A204.1 (cell line): ENCODE data around the gene FAM53B.
A peak's percentile ranks its signal among the peaks of the same experiment; 100 is the strongest.

Experiments
- FAIRE-seq: peaks from 2 replicates; lab custom pipeline; 2012; peaks lifted over from hg19 to GRCh38; lab: Jason Lieb, UNC

The FAM53B gene

DNA sequence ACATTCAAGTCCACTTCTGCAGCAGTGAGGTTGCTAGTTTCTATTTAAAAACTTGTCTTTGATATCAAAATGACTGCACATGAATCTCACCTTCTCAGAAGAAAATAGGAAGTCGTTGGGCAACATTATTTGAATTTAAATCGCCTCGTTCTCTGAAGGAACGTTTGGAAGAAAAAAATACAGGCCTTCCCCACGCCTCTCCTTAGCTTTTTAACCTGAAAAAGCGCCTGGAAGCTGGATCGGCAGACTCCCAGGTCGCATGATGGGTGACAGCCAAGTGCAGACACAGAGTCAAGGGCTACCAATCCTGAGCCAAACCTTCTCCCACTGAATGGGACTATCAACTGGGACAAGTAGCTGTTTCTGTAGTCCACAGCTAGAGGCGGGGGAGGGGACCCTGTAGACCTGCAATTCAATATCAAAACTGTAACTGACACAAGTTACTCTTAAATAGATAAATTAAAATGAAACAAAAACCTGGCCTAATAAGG lies 2.2 kb downstream of the FAM53B start:
- no peak for FAIRE-seq

DNA sequence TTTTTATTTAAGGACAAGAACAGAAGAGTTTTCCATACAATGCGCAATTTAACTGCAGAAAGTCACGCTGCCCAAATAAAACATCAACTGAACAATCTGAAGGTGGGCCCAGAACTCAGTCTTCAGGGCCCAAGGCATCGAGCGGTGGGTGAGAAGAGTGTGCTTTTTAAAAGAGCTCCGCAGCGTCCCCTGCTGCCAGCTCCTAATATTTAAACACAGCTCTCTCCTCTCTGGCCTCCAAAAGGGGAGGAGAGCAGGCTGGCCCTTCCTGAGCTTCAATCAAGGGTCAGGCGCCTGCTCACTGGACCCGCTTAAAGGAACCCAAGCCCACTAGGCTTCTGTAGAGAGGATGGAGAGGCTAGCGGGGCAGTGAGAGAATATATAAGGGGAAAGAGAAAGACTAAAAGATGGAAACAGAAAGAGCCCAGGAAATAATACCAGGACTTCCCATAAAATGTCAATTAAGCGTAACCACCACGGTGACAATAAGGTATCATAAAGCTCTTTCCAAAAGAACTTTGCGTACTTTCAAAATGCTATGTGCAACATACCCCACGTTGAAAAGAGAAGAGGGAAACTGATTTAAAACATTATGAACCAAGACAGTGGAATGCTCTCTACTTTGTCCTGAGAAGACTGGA lies 2.8 kb downstream of the FAM53B start:
- peak; percentile 72 for FAIRE-seq

DNA sequence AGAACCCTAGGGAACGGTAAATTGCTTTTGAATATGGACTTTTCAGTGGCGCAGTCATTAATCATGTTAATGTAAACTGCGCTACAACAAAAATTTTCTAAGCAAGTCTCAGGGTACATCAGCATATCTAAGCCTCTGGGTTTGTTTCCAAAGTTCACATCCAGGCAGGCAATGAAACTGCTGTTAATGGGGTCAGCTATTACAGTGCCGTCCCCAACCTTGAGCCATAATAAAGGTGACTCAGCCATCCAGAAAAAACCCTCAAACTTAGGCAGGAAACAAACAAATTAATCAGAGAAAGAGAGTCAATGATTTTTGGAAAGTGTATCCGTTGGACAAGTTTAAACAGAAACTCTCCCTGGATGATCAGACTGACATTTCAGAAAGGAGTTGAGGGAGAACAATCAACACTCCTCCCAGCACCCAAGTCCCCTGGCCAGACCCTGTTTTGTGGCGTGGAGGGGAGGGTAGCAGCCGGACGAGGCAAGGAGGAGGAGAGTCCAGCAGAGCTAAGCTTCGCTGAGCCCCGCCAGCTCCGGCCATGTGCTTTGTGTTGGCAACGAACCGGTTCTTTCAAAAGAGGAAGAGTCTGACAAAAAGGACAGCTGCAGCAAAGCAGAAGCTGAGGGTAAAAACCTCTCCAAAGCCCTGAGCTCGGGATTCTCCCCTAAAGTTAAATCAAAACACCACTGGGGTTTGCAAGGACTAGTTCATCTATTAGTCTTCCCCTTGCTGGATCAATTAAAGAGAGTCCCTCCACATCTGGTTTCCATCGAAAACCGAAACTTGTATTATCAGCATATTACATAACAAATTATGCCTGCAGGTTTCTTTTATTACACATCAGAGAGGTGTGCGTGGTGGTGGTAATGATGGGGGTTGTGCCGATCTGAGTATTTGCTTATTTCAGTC lies 3.6 kb downstream of the FAM53B start:
- no peak for FAIRE-seq

DNA sequence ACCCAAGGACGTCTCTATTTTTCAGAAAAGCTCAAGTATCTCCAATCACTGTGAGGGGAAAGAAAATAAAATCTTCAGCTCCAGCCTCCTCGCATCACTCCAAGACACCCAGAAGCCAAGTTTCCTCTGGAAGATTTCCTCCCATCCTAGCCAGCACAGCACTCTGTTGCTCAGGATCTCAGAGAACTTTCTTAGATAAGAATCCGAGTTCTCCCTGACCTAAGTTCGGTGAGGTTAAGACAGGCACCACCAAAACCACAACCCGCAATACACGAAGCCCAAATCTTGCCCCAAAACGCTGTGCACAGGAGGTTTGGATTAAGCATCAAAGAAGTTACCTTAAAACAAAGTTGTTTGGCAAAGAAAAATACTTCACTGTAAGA lies 4.2 kb downstream of the FAM53B start:
- FAIRE-seq: no peak

DNA sequence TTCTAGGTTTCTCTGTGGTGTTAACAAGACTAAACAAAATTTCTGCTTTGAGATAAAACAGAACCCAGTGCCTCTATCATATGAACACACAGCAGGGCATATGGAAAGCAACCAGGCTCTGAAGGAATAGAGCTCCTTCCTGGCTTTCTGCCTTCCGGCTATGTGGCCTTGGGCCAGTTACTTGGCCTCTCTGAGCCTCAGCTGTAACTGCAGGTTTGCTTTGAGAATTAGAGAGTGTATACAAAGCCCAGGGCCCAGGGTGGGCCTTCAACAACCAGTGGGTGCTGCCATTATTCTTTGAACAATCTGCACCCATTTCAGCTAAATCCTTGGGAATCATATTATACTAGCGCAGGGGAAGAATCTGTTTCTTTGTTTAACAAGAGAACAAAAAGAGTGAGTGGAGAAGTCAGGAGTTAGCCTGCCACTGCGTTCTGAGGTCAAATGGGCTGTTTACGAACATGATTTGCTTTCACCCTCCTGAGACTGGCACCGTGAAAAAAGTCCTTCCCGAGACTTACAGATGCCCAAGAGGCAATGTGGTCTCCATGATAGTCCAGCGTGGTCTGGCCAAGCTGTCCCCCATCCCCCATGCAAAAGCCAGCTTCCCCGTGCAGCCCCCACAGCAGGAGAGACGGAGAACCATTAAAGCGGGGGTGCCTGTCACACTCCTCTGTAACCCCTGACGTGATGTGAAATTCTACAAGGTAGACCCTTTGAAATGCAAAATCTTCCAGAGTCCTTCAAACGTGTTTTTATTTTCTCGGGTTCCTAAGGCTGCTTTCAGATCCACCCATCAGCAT lies 4.9 kb downstream of the FAM53B start:
- FAIRE-seq: no peak

DNA sequence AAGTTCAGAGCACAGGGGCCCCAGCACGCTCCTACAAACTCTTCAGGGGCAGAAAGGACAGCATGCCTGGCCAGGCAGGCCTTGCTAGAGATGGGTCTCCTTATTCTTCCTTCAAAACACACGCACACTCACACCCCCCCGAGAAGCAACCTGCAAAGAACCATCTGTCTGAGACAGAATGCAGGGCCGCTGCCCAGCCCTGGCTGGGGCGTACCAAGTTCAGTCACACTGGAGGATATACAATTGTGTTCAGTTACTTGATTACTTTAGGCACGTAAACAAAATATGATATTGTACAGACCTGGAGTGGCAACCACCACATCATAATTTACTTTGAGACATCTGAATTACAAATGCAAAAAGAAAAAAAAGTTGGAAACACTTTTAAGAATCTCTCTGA lies 5.7 kb downstream of the FAM53B start:
- FAIRE-seq: no peak

DNA sequence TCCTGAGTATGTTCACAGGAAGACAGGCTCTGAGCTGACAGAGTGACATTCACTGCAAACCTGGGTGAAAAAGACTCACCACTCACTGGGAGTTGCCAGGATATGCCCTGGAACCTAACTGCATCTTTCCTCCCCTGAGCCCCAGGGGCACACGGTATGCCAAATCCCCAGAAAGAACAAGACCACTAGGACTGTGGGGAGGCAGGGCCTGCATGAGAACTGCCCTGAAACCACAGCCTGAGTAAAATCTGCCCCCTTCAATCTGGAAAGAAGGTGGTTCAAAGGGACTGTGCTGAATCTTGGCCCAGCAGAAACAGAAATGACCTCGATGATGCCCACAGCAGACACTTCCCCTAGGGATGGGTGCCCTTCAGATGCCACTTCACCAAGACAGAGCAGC lies 6.5 kb downstream of the FAM53B start:
- no peak for FAIRE-seq

DNA sequence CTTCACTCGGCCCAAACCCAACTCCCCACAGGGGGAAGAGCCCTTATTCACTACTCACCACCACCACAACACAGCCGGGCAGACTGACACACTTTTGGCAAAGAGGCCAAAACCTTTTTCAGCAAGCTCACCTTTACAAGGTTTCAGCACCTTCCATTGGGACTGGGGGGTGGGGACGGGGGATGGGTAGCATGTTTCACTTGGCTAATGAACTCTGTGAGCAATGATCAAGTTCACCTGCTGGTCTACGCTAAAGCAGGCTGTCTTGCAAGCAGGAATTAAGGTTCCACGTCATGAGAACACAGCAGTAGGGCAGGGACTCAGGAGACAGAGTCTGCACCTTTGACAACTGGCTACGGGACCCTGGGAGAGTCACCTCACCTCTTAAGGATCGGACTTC lies 7.0 kb downstream of the FAM53B start:
- no peak for FAIRE-seq

DNA sequence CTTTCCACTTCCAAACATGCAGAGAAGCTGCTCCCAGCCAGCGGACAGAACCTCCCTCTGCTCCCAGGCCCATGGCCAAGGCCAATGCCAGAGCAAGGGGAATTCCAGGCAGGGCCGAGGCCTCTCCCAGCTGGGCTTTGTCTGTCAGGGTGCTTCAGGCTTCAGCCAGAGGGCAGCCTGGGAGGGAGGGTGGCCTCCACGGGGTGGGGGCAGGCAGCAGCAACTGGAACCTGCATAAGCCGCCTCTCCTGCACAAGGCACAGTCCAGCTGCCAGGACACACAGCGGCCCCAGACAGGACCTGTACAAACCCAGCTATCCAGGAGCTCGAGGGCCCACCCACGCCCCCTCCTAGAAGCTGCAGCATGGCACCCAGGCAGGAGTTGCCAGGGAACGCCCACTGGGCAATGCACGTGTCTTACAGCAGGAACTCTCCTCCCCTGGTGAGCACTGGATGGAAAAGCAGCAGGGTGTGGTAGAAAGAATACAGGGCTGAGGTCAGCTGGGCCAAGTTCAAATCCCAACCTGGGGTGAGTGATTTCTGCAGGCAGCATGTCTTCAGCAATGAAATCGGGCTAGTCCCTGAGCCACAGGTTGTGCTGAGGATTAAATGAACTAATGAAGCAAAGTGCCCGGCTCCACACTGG lies 7.6 kb downstream of the FAM53B start:
- FAIRE-seq: no peak

DNA sequence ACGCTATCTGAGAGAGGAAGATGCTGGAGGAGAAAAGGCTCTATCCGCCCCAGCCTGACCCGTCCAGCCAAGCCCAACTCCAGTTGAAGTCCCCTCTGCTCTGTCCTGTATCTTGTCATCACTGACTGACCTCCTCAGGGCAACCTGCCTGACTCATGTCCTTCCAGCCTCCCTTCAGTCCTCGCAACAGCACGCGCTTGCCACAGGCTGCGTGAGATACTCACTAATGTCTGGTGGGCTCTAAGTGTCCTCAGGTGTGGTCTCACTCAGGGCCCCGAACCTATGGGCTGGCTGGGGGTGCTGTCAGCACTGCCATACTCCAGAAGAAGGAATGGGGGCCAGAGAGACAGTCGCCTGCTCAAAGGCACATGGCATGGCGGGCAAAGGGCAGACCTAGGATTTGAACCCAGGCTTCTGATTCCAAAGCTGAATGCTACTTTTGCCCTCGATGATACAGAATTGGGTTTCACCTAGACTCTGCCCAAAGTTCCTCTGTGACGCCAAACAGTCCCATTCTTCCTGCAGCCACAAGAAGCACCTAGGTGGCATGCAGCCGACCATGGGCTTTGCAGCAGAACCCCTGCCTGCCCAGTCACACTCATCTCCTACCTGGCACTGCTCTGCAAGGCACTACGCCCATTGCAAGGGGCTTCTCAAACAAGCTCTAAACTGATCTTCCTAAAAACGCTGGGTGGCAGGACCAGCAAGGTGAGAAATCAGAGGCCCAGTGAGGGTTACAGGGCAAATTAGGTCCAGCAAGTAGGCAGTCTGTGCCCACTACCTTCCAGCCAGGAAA lies 8.5 kb downstream of the FAM53B start:
- FAIRE-seq: no peak

DNA sequence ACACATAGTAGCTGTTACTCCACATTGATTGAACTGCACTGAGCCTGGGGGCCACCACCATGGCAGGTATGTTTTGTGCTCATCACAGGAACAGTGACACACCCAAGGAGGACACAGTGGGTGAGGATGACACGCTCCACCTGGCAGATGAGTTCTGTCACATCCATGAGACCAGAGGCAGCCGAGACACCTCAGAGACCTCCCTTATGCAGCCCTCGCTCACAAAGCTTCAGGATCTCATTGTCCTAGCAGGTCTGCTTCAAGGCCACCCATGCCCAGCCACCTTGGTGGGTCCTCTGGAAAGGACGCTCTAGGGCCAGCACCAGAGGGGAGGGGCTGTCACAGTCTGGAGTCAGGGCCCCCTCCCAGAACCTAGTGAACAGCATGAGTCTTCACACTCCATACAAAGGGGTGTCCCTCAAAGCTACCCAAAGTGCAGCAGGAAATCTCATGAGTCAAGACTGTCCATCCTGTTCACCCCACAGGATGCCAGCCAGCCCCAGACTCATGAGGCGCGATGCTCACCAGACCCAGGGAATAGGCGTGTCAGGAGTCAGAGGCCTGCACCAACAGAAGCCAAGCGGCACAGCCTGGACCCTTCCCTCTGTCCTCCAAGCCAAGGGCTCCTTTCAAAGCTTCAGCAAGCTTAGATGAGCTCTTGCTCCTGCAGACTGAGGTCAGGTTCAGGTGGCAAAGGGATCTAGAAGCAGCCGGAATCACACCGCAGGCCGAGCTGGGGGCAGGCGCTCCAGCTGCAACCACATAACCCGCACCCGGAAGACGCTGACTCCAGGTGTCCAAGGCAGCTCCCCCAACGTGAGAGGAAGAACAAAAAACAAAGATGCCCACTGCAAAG lies 9.6 kb downstream of the FAM53B start:
- FAIRE-seq: no peak

DNA sequence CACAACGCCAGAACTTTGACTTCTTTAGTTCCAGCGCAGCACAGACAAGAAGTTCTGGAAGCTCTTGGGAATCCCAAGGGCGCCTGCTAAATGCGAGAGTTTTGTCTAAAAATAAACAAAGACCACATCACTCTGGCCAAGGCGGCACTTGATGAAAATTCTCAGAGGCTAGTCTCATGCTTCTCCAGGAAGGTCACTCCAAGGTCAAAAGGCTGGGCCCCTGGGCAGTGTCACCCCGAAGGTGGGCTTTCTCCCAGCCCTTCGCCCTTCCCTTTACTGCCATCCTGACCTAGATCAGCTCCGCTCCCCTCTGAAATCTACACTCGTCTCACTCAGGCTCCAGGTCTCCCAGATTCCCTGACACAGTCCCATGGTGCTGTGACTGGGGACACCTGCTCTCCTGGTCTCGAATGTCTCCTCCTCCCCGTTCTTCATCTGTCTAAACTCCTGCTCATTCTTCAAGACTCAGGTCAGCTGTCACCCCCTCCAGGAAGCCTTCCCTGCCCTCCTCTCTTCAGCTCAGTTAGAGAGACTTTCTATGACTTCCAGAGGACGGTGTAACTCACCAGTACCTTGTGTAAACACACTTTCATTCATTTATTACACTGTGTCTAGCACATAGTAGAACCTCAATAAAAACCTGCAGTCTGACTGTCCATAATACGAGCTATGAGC lies 10.5 kb downstream of the FAM53B start:
- FAIRE-seq: no peak

DNA sequence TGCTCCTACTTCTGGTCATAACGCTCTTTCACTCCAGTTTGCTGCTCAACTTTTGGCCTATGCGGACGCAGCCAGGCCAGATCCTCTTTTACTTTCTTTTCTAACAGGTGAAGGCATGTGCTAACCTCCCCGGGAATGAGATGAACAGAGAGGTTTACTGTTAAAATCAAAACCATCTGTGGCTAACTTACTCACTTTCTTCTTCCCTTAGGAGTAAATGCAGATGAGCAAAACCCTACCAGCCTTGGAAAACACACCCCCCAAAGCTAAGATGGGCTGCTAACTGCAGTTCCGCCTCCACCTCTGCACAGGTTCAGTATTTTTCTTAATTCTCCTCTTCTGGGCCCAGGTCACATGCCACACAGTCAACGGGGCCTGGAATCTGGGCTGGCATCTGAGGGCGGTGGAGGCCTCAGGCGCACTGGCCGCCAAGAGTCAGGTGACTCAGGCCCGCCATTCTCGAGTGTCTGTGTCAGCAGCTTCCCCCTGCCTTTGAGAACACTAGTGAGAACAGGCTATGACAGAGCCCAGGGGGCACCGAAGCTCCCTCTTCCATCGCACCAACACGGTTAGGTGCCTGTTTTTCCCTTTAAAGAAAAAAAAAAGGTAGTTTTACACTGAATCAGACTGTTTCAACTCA lies 11.1 kb downstream of the FAM53B start:
- FAIRE-seq: no peak

DNA sequence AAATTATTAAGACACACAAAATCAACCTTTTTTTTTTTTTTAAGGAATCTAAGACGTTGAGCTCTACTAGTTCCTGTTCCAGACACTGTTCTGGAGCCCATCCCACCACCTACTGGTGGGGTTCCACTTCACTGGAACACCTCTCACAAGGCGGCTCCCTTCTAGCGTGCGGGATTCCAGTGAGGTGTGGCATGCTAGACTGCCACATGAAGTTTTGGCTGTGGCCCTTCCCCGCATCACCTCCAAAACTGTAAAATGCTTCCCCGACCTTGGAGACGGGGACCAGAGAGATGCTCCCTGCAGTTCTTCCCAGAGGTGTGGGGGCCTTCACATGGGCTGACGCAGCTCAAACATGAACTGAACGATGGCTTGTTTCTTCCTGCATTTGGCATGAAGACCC lies 12.6 kb downstream of the FAM53B start:
- FAIRE-seq: no peak

DNA sequence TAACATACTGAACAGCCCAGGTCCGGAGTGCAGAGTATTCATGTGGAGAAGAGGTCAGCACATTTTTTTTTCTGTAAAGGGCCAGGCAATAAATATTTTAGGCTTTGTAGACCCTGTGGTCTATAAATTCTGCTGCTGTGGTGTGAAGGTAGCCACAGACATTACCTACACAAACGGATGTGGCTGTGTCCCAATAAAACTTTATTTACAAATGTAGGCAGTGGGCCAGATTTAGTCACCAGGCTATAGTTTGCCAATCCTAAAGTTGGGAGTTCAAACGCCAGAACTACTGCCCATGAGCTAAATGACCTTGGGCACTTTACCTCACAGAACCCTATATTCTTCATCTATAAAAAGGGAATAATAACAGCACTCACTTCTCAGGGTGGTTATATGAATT lies 13.4 kb downstream of the FAM53B start:
- FAIRE-seq: no peak

DNA sequence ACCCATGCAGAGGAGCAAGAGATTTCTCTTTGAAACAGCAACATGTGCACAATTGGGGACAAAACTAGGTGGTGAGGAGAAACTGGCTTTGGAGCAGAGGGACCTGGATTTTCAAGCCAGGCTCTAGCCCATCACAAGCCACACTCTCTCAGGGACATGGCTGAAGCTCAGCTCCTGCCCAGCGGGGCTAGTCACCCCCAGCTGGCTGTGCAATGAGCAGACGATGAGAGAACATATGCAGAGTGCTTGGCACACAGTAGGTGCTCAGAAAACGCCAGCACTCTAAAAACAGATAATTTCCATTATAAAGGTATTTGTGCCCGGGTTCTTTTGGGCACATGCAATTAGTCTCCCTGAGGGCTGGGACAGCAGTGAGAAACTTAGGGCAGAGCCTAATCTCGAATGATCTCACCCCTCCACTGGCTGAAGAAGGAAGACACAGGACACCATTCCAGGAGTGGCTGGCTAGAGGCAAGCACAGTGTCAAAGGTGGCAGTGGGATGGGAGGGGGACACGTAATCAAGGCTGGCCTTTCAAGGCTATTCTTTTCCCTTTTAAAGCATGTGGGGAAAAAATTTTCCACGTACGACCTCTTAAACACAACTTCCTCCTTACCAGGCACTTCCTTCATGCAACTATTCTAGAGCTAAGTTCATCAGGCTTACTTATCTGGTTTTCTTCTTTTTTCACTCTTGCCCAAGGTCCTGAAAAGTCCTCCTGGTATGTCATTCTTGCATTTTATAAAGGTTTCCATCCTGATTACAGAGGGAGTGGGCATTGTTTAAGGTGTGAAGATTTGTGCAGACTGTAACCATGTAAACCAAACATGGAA lies 15.1 kb downstream of the FAM53B start:
- FAIRE-seq: no peak

DNA sequence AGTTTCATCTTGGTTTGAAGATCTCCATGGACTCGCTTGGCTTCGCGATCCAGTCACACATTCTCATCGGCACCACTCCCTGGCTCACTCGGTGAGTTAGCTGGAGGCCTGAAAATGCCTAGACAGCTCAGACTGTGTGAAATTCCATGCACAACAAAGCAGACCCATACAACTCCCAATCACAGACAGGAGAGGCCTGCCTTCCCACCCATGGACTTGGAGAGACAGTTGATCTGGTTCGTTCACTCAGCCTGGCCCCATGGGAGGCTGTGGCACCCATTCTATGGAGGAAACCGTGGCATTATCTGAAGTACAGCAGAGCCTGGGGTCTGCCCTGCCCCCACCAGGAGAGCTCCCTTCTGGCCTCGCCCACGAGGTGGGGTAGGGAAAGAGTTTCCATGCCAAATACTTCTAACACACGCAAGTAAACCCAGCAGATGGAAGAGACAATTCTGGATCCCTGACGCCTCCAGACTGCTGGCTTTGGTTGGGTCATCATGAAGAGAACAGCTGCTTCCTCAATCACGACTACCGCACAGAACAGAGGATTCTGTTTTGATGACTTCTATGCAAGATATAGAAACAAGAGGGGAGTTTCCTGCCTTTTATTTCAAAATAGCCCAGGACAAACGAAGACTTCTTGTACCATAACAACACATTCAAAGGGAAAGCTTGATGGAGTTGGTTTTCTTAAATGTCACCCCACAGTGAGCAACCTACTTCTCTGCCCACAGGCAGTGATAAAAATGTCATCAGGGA lies 15.9 kb downstream of the FAM53B start:
- no peak for FAIRE-seq
